GM12872 (cell line): ENCODE measurements around the gene IPO4.

Experiments
- TF ChIP-seq, protein P1 (sequence below): IDR thresholded peaks from 3 replicates; pipeline ENCODE4 v1.5.1; 2011; ENCODE audit warnings: low read depth, mild to moderate bottlenecking, low read length, moderate library complexity; ENCODE audit not compliant: insufficient read depth

The IPO4 gene

DNA sequence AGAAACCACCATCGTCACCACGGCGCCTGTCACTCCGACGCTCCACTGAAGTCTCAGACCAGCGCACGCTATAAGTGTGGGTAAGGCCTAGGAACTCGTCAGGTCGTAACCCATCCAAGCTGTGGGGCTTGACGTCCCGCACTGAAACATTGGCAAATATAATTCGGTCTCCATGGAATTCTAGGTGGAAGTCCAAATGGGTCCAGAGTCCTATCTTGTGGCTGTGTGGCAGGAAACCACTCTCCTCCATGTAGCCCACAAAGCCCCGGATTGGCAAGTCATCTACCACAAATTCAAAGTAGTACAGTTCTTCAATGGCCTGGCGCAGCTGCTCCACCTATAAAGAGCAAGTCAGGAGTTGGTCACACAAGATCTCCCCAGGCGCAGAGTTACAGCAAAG lies 4.3 kb upstream of the IPO4 start:
- TF ChIP-seq, protein P1, sequence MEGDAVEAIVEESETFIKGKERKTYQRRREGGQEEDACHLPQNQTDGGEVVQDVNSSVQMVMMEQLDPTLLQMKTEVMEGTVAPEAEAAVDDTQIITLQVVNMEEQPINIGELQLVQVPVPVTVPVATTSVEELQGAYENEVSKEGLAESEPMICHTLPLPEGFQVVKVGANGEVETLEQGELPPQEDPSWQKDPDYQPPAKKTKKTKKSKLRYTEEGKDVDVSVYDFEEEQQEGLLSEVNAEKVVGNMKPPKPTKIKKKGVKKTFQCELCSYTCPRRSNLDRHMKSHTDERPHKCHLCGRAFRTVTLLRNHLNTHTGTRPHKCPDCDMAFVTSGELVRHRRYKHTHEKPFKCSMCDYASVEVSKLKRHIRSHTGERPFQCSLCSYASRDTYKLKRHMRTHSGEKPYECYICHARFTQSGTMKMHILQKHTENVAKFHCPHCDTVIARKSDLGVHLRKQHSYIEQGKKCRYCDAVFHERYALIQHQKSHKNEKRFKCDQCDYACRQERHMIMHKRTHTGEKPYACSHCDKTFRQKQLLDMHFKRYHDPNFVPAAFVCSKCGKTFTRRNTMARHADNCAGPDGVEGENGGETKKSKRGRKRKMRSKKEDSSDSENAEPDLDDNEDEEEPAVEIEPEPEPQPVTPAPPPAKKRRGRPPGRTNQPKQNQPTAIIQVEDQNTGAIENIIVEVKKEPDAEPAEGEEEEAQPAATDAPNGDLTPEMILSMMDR, result no peak

DNA sequence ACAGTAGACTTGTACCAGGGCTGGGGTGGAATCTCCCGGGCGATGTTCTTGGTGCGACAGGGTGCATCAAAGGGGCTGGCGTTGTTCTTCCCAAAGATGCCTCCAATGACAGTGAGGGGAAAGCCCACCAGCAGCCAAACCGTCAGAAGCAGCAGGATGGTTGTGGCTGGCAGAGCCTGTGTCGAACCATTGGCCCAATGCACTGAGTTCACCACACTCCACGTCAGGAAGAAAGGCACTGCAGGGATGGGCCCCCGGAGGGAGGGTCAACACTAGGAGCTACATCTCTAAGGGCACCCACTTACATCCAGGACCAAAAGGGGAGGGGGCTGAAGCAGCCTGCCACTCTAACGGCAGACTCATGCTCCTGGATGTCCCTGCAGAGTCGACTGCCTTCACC lies 1.8 kb upstream of the IPO4 start:
- TF ChIP-seq, protein P1, result no peak

DNA sequence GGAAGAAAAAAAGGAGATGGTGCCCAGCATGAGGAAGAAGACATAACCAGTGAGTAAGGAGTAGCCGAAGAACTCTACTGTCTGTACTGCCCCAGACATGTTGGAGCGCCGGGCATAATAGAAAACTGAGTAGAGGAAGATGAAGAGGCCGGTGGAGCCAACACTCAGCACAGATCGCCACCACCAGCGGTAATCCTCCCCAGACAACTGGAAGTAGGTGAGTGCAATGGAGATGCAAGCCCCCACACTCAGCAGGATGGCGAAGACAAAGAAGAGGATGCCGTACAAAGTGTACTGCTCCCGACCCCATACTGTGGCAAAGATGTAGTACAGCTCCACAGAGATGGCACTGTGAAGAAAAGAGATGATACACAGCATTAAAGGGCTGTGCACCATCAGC lies 844 bp upstream of the IPO4 start:
- TF ChIP-seq, protein P1, result no peak

DNA sequence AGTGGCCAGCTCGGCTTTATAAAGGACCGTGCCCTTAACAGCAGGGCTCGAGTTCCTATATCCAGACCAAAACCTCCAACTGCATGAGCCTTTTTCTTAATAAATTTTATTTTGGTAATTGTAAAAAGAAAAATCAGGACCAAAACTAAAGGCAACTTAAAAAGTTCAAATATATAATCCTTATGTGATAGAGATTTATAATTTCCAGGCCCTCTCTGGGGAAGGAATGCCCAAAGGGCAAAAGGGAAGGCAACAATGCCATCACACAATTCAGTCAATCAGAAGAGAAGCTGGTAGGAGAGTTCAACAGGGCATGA lies 401 bp upstream of the IPO4 start:
- TF ChIP-seq, protein P1, result no peak

DNA sequence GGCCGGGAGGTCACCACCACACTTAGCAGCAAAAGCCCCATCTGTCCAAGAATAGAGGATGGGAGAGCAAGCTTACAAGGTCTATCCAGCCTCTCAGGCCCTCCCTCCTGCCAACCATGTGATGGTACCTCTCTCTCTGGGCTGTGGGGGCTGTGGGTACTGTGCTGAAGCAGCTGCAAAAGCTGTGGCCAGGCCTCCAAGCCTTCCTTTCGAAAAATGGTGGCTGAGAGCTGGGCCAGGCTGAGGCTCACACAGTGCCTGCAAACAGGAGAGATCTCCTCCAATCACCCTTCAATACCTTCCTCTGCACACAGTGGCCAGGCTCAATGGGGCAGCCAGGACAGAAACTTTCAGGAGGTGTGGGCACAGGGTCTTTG lies 1.1 kb downstream of the IPO4 start:
- TF ChIP-seq, protein P1, result no peak

DNA sequence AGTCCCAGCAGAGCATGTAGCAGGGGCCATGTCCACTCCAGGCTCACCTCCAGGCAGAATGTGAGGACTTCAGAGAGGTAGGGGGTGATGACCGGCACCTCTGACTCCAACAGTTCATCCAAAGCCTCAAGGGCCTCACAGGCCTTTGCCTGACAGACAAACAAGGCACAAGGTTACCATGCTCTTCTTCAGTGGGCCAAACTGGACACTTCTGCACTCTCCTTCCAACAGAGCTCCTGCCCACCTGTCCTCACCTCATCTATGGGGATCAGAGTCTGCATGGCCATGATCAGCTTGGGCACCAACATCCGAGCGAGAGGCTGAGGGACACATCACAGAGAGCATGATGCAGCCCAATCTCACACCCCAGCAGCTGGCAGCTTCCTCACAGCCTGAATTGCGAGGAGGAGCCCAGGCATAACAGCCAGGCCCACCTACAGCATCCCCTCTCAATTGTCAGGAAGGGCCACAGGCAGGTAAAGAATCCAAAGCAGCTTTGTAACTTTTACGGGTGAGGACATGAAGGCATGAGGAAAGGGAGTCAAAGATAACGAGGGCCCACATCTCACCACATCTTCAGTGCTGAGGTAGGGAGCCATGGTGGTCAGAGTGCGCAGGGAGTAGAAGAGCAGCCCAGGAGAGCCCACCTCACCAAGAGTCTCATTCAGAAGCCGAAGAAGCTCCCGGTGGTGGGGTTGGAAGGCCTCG lies 1.6 kb downstream of the IPO4 start:
- TF ChIP-seq, protein P1, result no peak

DNA sequence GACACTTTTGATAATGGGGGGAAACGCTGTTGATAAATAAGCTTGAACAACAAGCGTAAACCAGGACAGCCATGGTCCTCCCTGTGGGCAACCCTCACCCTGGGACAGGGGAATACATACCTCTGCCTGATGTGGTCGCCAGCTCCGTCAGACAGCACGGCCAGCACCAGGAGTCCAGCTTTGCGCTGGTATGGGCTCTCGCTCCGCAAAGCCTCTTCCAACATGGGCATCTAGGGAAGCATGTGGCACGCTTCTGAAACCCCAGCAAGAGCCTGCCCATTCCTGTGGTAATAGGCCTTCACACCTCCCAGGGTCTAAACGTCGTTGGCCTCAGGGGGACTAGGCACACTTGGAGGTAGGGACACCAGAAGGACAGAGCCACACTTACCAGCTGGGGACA lies 2.9 kb downstream of the IPO4 start:
- TF ChIP-seq, protein P1, result no peak
